HepG2 (cell line): ENCODE data around the gene SLC25A15. TPM values are rescaled to one million over a fixed set of nuclear protein-coding genes. Genes with fewer than 3 reads are reported as not detected.
A peak's percentile ranks its signal among the peaks of the same experiment; 100 is the strongest.

Experiments
- CREB3 ChIP-seq: sonication (generic); formaldehyde crosslinking; IDR thresholded peaks from 2 replicates; pipeline ENCODE4 v1.5.0; 2020; ENCODE audit warnings: missing genetic modification reagents
- CREM ChIP-seq, 2 experiments: sonication (generic) in 1 of 2; formaldehyde crosslinking in 1 of 2; IDR thresholded peaks; 2 replicates each; pipeline versions ENCODE4 v1.4.0 to v1.6.1; 2016 to 2020; ENCODE audit warnings: antibody characterized with exemption in 1 of 2, mild to moderate bottlenecking in 1 of 2, missing genetic modification reagents in 1 of 2
- CSRNP2 ChIP-seq: sonication (generic); formaldehyde crosslinking; conservative IDR thresholded peaks from 2 replicates; pipeline ENCODE4 v1.8.0; 2022; ENCODE audit warnings: low read depth, missing genetic modification reagents
- DMAP1 ChIP-seq: IDR thresholded peaks from 2 replicates; pipeline ENCODE4 v1.6.1; 2016
- DNMT1 ChIP-seq: sonication (generic); formaldehyde crosslinking; IDR thresholded peaks from 2 replicates; pipeline ENCODE4 v1.5.1; 2020; ENCODE audit warnings: mild to moderate bottlenecking, missing genetic modification reagents
- ELK4 ChIP-seq: sonication (generic); formaldehyde crosslinking; IDR thresholded peaks from 2 replicates; pipeline ENCODE4 v1.9.0; 2021; ENCODE audit warnings: missing genetic modification reagents, borderline replicate concordance
- GATA4 ChIP-seq: sonication (generic); IDR thresholded peaks from 2 replicates; pipeline ENCODE4 v1.6.1; 2016; ENCODE audit warnings: antibody characterized with exemption, low read depth, borderline replicate concordance
- GTF3A ChIP-seq: sonication (generic); formaldehyde crosslinking; conservative IDR thresholded peaks from 2 replicates; pipeline ENCODE4 v1.4.0; 2020; ENCODE audit warnings: mild to moderate bottlenecking, missing genetic modification reagents
- HDAC1 ChIP-seq: sonication (generic); formaldehyde crosslinking; IDR thresholded peaks from 2 replicates; pipeline ENCODE4 v1.5.1; 2020; ENCODE audit warnings: mild to moderate bottlenecking, missing genetic modification reagents
- MLLT10 ChIP-seq: sonication (generic); formaldehyde crosslinking; IDR thresholded peaks from 2 replicates; pipeline ENCODE4 v1.4.0; 2020; ENCODE audit warnings: missing genetic modification reagents
- NCOA1 ChIP-seq: sonication (generic); formaldehyde crosslinking; IDR thresholded peaks from 2 replicates; pipeline ENCODE4 v1.9.0; 2021; ENCODE audit warnings: missing genetic modification reagents
- NR1H2 ChIP-seq: sonication (generic); formaldehyde crosslinking; IDR thresholded peaks from 2 replicates; pipeline ENCODE4 v1.8.1; 2022; ENCODE audit warnings: low read depth, missing genetic modification reagents, borderline replicate concordance
- NR2F1 ChIP-seq, 2 experiments: fragments of 450-650 bp in 1 of 2; formaldehyde crosslinking in 1 of 2; IDR thresholded peaks; 2 replicates each; pipeline versions ENCODE4 v1.5.0 to v1.6.1; 2016 to 2020; ENCODE audit warnings: mild to moderate bottlenecking in 1 of 2, missing compliant biosample characterization in 1 of 2, missing genetic modification reagents in 1 of 2, moderate library complexity in 1 of 2
- NR2F6 ChIP-seq, 2 experiments: IDR thresholded peaks; 2 replicates each; pipeline ENCODE4 v1.6.1; 2016; ENCODE audit warnings: antibody characterized with exemption in 1 of 2, mild to moderate bottlenecking in 1 of 2
- RAD21 ChIP-seq: fragments of 450-650 bp; formaldehyde crosslinking; IDR thresholded peaks from 2 replicates; pipeline ENCODE4 v1.5.0; 2020; ENCODE audit warnings: mild to moderate bottlenecking
- REST ChIP-seq, 2 experiments: IDR thresholded peaks; 2 replicates each; pipeline ENCODE4 v1.6.1; 2011 to 2012; ENCODE audit warnings: low read length in 2 of 2, borderline replicate concordance in 1 of 2, low read depth in 1 of 2, mild to moderate bottlenecking in 1 of 2, moderate library complexity in 1 of 2
- SAFB2 ChIP-seq: sonication (generic); formaldehyde crosslinking; IDR thresholded peaks from 2 replicates; pipeline ENCODE4 v1.5.1; 2020; ENCODE audit warnings: missing genetic modification reagents, low read depth, mild to moderate bottlenecking, borderline replicate concordance
- SIX4 ChIP-seq: sonication (generic); formaldehyde crosslinking; IDR thresholded peaks from 2 replicates; pipeline ENCODE4 v1.4.0; 2020; ENCODE audit warnings: missing genetic modification reagents
- SMYD3 ChIP-seq: sonication (generic); formaldehyde crosslinking; IDR thresholded peaks from 2 replicates; pipeline ENCODE4 v1.8.1; 2023; ENCODE audit warnings: mild to moderate bottlenecking, missing genetic modification reagents
- ZMAT5 ChIP-seq: sonication (generic); formaldehyde crosslinking; IDR thresholded peaks from 2 replicates; pipeline ENCODE4 v1.5.0; 2020; ENCODE audit warnings: mild to moderate bottlenecking, low read depth, missing genetic modification reagents, borderline replicate concordance
- ZNF468 ChIP-seq: sonication (generic); formaldehyde crosslinking; IDR thresholded peaks from 2 replicates; pipeline ENCODE4 v1.8.0; 2022; ENCODE audit warnings: mild to moderate bottlenecking, moderate library complexity, missing genetic modification reagents
- ZNF703 ChIP-seq: sonication (generic); formaldehyde crosslinking; IDR thresholded peaks from 2 replicates; pipeline ENCODE4 v1.5.1; 2020; ENCODE audit warnings: missing genetic modification reagents, mild to moderate bottlenecking, moderate library complexity, borderline replicate concordance
- ZNF781 ChIP-seq: sonication (generic); formaldehyde crosslinking; IDR thresholded peaks from 2 replicates; pipeline ENCODE4 v1.5.1; 2020; ENCODE audit warnings: borderline replicate concordance, mild to moderate bottlenecking, missing genetic modification reagents; ENCODE audit errors: not compliant biosample characterization
- polyA plus RNA-seq, 8 experiments: library from polyadenylated mRNA; depleted of rRNA in 3 of 8; stranded (reverse) in 7 of 8; unstranded in 1 of 8; fragments of >200 nt; fragmentation: Illumina TruSeq in 4 of 8; extraction: Trizol in 4 of 8; gene quantifications; 2 replicates each; pipeline versions ENCODE4 v1.2.1 to v1.2.3, GENCODE V29; 2011 to 2016; ENCODE audit warnings: low read depth in 4 of 8, missing spikeins in 1 of 8, mixed read lengths in 1 of 8; ENCODE audit not compliant: insufficient read depth in 1 of 8
- total RNA-seq, 5 experiments: library from RNA; depleted of rRNA; stranded (reverse); fragments of >200 nt; fragmentation: Illumina TruSeq; extraction: Trizol; gene quantifications; 2 replicates each; pipeline ENCODE4 v1.2.3, GENCODE V29; 2016; ENCODE audit warnings: low read depth in 1 of 5

Gene SLC25A15
- total and polyA plus RNA-seq, 2 of the 13 experiments (the other 11 are each of a cell fraction or from before 2014, with no cell fraction given): 17.3 to 39.1 TPM

- TF ChIP-seq REST (IDR thresholded peaks at IDR 0.05; ENCODE audit: borderline replicate concordance in 1 of 2, low read depth in 1 of 2, low read length in 2 of 2) (peak in 1 of 2 experiments; percentile 55; a peak in 1 of 4 replicates), ZMAT5 (CRISPR knock-in tag) (no peak), MLLT10 (CRISPR knock-in tag) (no peak), SIX4 (CRISPR knock-in tag) (no peak), GATA4 (peak; percentile 71; the same call in 1 of the 2 replicates), ELK4 (CRISPR knock-in tag) (no peak), NR1H2 (no peak), NCOA1 (no peak), CREM (IDR thresholded peaks at IDR 0.05) (peak; percentile 74), CREM (CRISPR knock-in tag; IDR thresholded peaks at IDR 0.05) (no peak), HDAC1 (CRISPR knock-in tag) (0 out of 2 replicates have a peak, but pooled peaks have one; percentile 52), RAD21 (CRISPR knock-in tag) (no peak), DMAP1 (CRISPR knock-in tag) (peak; percentile 46; the same call in 1 of the 2 replicates), NR2F1 (CRISPR knock-in tag; IDR thresholded peaks at IDR 0.05) (peak; percentile 92 to 96), GTF3A (CRISPR knock-in tag) (no peak), CREB3 (CRISPR knock-in tag) (no peak), CSRNP2 (CRISPR knock-in tag) (no peak), ZNF781 (CRISPR knock-in tag) (no peak), SAFB2 (CRISPR knock-in tag) (no peak), ZNF703 (CRISPR knock-in tag) (no peak), SMYD3 (CRISPR knock-in tag) (no peak), DNMT1 (CRISPR knock-in tag) (no peak), ZNF468 (CRISPR knock-in tag) (no peak), NR2F6 (IDR thresholded peaks at IDR 0.05) (peak; percentile 96), NR2F6 (CRISPR knock-in tag; IDR thresholded peaks at IDR 0.05) (peak; percentile 95)
These were observed 2.8 kb upstream of the SLC25A15 start (continued) for GRCh38 chr13:40786568-40786996.
